A549 (cell line): ENCODE data around the gene SYPL1. TPM values are rescaled to one million over a fixed set of nuclear protein-coding genes. Genes with fewer than 3 reads are reported as not detected.

Experiments used
- ATAC-seq, 2 experiments: fragments of 200-7000 bp in 1 of 2; fragments of >200 bp in 1 of 2; cut with Nextera tagmentation in 1 of 2; cut with Tn5 transposase in 1 of 2; 3 replicates each; pipeline versions ENCODE4 v1.8.0 to v1.9.1; 2018 to 2020; ENCODE audit warnings: mild to moderate bottlenecking in 1 of 2, moderate library complexity in 1 of 2
- CTCF ChIA-PET: fragments of 300-600 bp; sonication (Branson Sonifier 250); formaldehyde crosslinking; extraction: SDS; loops from one replicate; lab custom pipeline; 2021; ENCODE audit warnings: antibody characterized with exemption, inconsistent platforms; lab: Yijun Ruan, JAX
- POLR2A ChIA-PET: fragments of 350-600 bp; formaldehyde crosslinking; extraction: SDS; loops from one replicate; lab custom pipeline; 2021; ENCODE audit warnings: antibody characterized with exemption, inconsistent platforms; lab: Yijun Ruan, JAX
- DNase-seq, 2 experiments: peaks; one replicate each; pipeline versions ENCODE4 v3.0.0 to v3.0.0-alpha.2; 2011 to 2016; ENCODE audit warnings: low read depth in 1 of 2, low spot score in 1 of 2
- FAIRE-seq: peaks from 2 replicates; lab custom pipeline; 2011; peaks lifted over from hg19 to GRCh38; lab: Jason Lieb, UNC
- H3K27ac ChIP-seq, 2 experiments: fragments of >200 bp; sonication (Bioruptor Twin); formaldehyde crosslinking; 3 replicates each; pipeline ENCODE4 v1.5.1; 2016 to 2017
- H3K4me1 ChIP-seq: fragments of >200 bp; sonication (Bioruptor Twin); formaldehyde crosslinking; 3 replicates; pipeline ENCODE4 v1.6.1; 2016
- H3K4me2 ChIP-seq: fragments of >200 bp; sonication (Bioruptor Twin); formaldehyde crosslinking; 3 replicates; pipeline ENCODE4 v1.6.1; 2016
- H3K4me3 ChIP-seq: fragments of >200 bp; sonication (Bioruptor Twin); formaldehyde crosslinking; 3 replicates; pipeline ENCODE4 v1.5.1; 2016
- H3K9me3 ChIP-seq: fragments of >200 bp; sonication (Bioruptor Twin); formaldehyde crosslinking; 3 replicates; pipeline ENCODE4 v1.6.1; 2016
- ATOH8 ChIP-seq: fragments of 250-450 bp; sonication (Bioruptor Pico); IDR thresholded peaks from 2 replicates; pipeline ENCODE4 v1.5.0; 2020; ENCODE audit warnings: low read depth, mild to moderate bottlenecking, moderate library complexity
- BHLHE40 ChIP-seq: IDR thresholded peaks from 2 replicates; pipeline ENCODE4 v1.6.1; 2012; ENCODE audit warnings: low read depth, low read length, inconsistent platforms
- CBX8 ChIP-seq: fragments of 200-600 bp; sonication (generic); IDR thresholded peaks from 2 replicates; pipeline ENCODE4 v1.6.1; 2016
- CHD2 ChIP-seq: fragments of 150-350 bp; IDR thresholded peaks from 2 replicates; pipeline ENCODE4 v1.6.1; 2014; ENCODE audit warnings: low read length; ENCODE audit not compliant: partially characterized antibody
- E2F6 ChIP-seq: IDR thresholded peaks from 2 replicates; pipeline ENCODE4 v1.6.1; 2012; ENCODE audit warnings: low read depth, borderline replicate concordance
- EHF ChIP-seq: fragments of 250-450 bp; sonication (Bioruptor Pico); IDR thresholded peaks from 2 replicates; pipeline ENCODE4 v1.5.0; 2020; ENCODE audit warnings: mild to moderate bottlenecking
- EP300 ChIP-seq, 2 experiments: fragments of >200 bp; sonication (Bioruptor Twin); formaldehyde crosslinking; IDR thresholded peaks; 2 replicates in 1 of 2; 3 replicates in 1 of 2; pipeline ENCODE4 v1.6.1; 2016 to 2017
- HDAC2 ChIP-seq: fragments of 200-600 bp; sonication (generic); IDR thresholded peaks from 2 replicates; pipeline ENCODE4 v1.6.1; 2016
- JUN ChIP-seq, 2 experiments: fragments of >200 bp; sonication (Bioruptor Twin); formaldehyde crosslinking; IDR thresholded peaks; 2 replicates in 1 of 2; 3 replicates in 1 of 2; pipeline ENCODE4 v1.6.1; 2016 to 2017
- KDM5A ChIP-seq: fragments of 200-600 bp; sonication (generic); IDR thresholded peaks from 2 replicates; pipeline ENCODE4 v1.6.1; 2016; ENCODE audit warnings: antibody characterized with exemption, mild to moderate bottlenecking
- MAFK ChIP-seq: fragments of 450-650 bp; IDR thresholded peaks from 2 replicates; pipeline ENCODE4 v1.6.1; 2014; ENCODE audit not compliant: partially characterized antibody
- MAZ ChIP-seq: fragments of 150-350 bp; IDR thresholded peaks from 2 replicates; pipeline ENCODE4 v1.6.1; 2014; ENCODE audit warnings: antibody characterized with exemption, low read depth, low read length, borderline replicate concordance
- NPAS2 ChIP-seq: fragments of 250-450 bp; sonication (Bioruptor Pico); IDR thresholded peaks from 2 replicates; pipeline ENCODE4 v1.8.0; 2022; ENCODE audit warnings: mild to moderate bottlenecking, moderate library complexity, borderline replicate concordance
- NR3C1 ChIP-seq: fragments of >200 bp; sonication (Bioruptor Twin); formaldehyde crosslinking; IDR thresholded peaks from 3 replicates; pipeline ENCODE4 v1.6.1; 2017
- POLR2AphosphoS2 ChIP-seq: conservative IDR thresholded peaks from 2 replicates; pipeline ENCODE4 v1.6.1; 2012; ENCODE audit warnings: low read length, improper control_type of control experiment, inconsistent platforms
- RFX5 ChIP-seq: fragments of 450-650 bp; IDR thresholded peaks from 2 replicates; pipeline ENCODE4 v1.7.1; 2014; ENCODE audit warnings: antibody characterized with exemption, mild to moderate bottlenecking, moderate library complexity
- TP53 ChIP-seq: fragments of 250-450 bp; sonication (Bioruptor Pico); IDR thresholded peaks from 2 replicates; pipeline ENCODE4 v1.5.0; 2021; ENCODE audit warnings: mild to moderate bottlenecking, moderate library complexity
- ZFP36 ChIP-seq: fragments of 450-650 bp; IDR thresholded peaks from 2 replicates; pipeline ENCODE4 v1.6.1; 2014; ENCODE audit warnings: borderline replicate concordance; ENCODE audit not compliant: partially characterized antibody
- ZSCAN20 ChIP-seq: fragments of 250-450 bp; sonication (Bioruptor Pico); IDR thresholded peaks from 2 replicates; pipeline ENCODE4 v1.8.0; 2022; ENCODE audit warnings: mild to moderate bottlenecking, moderate library complexity
- WGBS: methylation state at CpG from one replicate; pipeline ENCODE4 v1.1.6; 2017; ENCODE audit errors: missing lambda C conversion rate; 5-methylcytosine and 5-hydroxymethylcytosine counted together
- polyA plus RNA-seq, 4 experiments: library from polyadenylated mRNA; depleted of rRNA in 3 of 4; stranded (reverse); fragments of >200 nt; fragmentation: RNase III in 1 of 4; extraction: RNeasy Plus Mini Kit Qiagen cat#74134 plus additional on column Dnase treatment in 1 of 4; gene quantifications; 2 replicates in 3 of 4; 3 replicates in 1 of 4; pipeline ENCODE4 v1.2.3, GENCODE V29; 2011 to 2017
- TF ChIP-seq, protein P1 (sequence below): fragments of 200-600 bp; sonication (generic); IDR thresholded peaks from 2 replicates; pipeline ENCODE4 v1.6.1; 2016; ENCODE audit warnings: antibody characterized with exemption, mild to moderate bottlenecking, moderate library complexity
- TF ChIP-seq, protein P2 (sequence below): fragments of >200 bp; sonication (Bioruptor Twin); formaldehyde crosslinking; IDR thresholded peaks from 2 replicates; pipeline ENCODE4 v1.6.1; 2016
- TF ChIP-seq, protein P3 (sequence below): IDR thresholded peaks from 2 replicates; pipeline ENCODE4 v1.6.1; 2012

Gene SYPL1
- polyA plus RNA-seq, 2 of the 4 experiments (the other 2 are of a cell fraction): 102 to 131 TPM

- TF ChIP-seq, protein P1, sequence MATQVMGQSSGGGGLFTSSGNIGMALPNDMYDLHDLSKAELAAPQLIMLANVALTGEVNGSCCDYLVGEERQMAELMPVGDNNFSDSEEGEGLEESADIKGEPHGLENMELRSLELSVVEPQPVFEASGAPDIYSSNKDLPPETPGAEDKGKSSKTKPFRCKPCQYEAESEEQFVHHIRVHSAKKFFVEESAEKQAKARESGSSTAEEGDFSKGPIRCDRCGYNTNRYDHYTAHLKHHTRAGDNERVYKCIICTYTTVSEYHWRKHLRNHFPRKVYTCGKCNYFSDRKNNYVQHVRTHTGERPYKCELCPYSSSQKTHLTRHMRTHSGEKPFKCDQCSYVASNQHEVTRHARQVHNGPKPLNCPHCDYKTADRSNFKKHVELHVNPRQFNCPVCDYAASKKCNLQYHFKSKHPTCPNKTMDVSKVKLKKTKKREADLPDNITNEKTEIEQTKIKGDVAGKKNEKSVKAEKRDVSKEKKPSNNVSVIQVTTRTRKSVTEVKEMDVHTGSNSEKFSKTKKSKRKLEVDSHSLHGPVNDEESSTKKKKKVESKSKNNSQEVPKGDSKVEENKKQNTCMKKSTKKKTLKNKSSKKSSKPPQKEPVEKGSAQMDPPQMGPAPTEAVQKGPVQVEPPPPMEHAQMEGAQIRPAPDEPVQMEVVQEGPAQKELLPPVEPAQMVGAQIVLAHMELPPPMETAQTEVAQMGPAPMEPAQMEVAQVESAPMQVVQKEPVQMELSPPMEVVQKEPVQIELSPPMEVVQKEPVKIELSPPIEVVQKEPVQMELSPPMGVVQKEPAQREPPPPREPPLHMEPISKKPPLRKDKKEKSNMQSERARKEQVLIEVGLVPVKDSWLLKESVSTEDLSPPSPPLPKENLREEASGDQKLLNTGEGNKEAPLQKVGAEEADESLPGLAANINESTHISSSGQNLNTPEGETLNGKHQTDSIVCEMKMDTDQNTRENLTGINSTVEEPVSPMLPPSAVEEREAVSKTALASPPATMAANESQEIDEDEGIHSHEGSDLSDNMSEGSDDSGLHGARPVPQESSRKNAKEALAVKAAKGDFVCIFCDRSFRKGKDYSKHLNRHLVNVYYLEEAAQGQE: no peak
Measured at GRCh38 chr7:106111655-106112117, 426 bp downstream of the SYPL1 start (continued).

- Histone ChIP-seq H3K27ac (peak overlapping the region; percentile 99), H3K4me2 (peak overlapping the region; percentile 76), H3K4me1 (peaks cover 28% of the 10 kb centered on the region), H3K9me3 (no peaks in the 10 kb centered on the region), H3K4me3 (peak overlapping the region; percentile 92)
- no peak for FAIRE-seq
- CTCF ChIA-PET: interaction anchor here (1.1 to 2.5 kb wide), 9 partner anchors 8 to 53 kb away, joined by 3 to 8 read pairs (median 4); no protein-coding TSS in a partner anchor
- TF ChIP-seq MAFK (peak; percentile 54), BHLHE40 (no peak)
- POLR2A ChIA-PET: interaction anchor here (0.5 to 2.4 kb wide), 10 partner anchors 8 to 145 kb away, joined by 3 to 21 read pairs (median 4); no protein-coding TSS in a partner anchor
- 18% methylated on average over 19 of the region's 19 CpGs for WGBS
- no peak for ATAC-seq
- DNase-seq: no peak
Measured at GRCh38 chr7:106110885-106111654, 1.0 kb downstream of the SYPL1 start.

- Histone ChIP-seq H3K4me2 (peak overlapping the region; percentile 76), H3K4me1 (peaks cover 28% of the 10 kb centered on the region), H3K27ac (no peak overlapping the region), H3K4me3 (no peak overlapping the region), H3K9me3 (no peaks in the 10 kb centered on the region)
- ATAC-seq (no peak), DNase-seq (no peak), FAIRE-seq (no peak)
- TF ChIP-seq CBX8 (no peak), HDAC2 (no peak), BHLHE40 (no peak), MAZ (no peak), ZFP36 (no peak), E2F6 (no peak), POLR2AphosphoS2 (no peak), RFX5 (no peak), MAFK (no peak), NR3C1 (no peak), EHF (CRISPR knock-in tag) (no peak)
- TF ChIP-seq, protein P2, sequence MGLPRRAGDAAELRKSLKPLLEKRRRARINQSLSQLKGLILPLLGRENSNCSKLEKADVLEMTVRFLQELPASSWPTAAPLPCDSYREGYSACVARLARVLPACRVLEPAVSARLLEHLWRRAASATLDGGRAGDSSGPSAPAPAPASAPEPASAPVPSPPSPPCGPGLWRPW: no peak
- CTCF ChIA-PET: interaction anchor here (1.1 kb wide), 1 partner anchor 29 kb away, joined by 4 read pairs; no protein-coding TSS in a partner anchor
- POLR2A ChIA-PET: no interaction called here
Measured at GRCh38 chr7:106110238-106110560, 1.9 kb downstream of the SYPL1 start.

GRCh38 chr7:106109521-106110237 lies 2.4 kb downstream of the SYPL1 start:
- Histone ChIP-seq H3K27ac (no peak overlapping the region), H3K9me3 (no peaks in the 10 kb centered on the region), H3K4me1 (peaks cover 28% of the 10 kb centered on the region), H3K4me2 (peak overlapping the region; percentile 76), H3K4me3 (no peak overlapping the region)
- WGBS: 85% methylated on average over 6 of the region's 6 CpGs
- TF ChIP-seq NR3C1: no peak
- TF ChIP-seq CHD2: no peak
- TF ChIP-seq JUN (IDR thresholded peaks at IDR 0.05): no peak
- no peak for TF ChIP-seq TP53 (CRISPR knock-in tag)
- TF ChIP-seq KDM5A: no peak
- TF ChIP-seq, protein P3, sequence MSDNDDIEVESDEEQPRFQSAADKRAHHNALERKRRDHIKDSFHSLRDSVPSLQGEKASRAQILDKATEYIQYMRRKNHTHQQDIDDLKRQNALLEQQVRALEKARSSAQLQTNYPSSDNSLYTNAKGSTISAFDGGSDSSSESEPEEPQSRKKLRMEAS: no peak
- TF ChIP-seq ATOH8 (CRISPR knock-in tag): no peak
- no peak for TF ChIP-seq NPAS2 (CRISPR knock-in tag)
- no peak for TF ChIP-seq ZFP36
- TF ChIP-seq ZSCAN20 (CRISPR knock-in tag): no peak
- TF ChIP-seq EP300 (IDR thresholded peaks at IDR 0.05): no peak
- no peak for TF ChIP-seq RFX5
- DNase-seq (no peak), FAIRE-seq (no peak), ATAC-seq (no peak)
- POLR2A ChIA-PET: no interaction called here
- CTCF ChIA-PET: interaction anchor here (1.1 kb wide), 1 partner anchor 29 kb away, joined by 4 read pairs; no protein-coding TSS in a partner anchor
